IPS-NIHi11 (cell line): Measurements from ENCODE around the gene HTR6.
"Not testable (repeated sequence)": the region's sequence is repeated elsewhere in the genome, so short reads cannot be mapped to it uniquely, and the experiment has no call there.

Source experiments
- DNase-seq: peaks from one replicate; pipeline ENCODE4 v3.0.0; 2012; ENCODE audit warnings: mixed read lengths, low spot score

The HTR6 gene

DNA sequence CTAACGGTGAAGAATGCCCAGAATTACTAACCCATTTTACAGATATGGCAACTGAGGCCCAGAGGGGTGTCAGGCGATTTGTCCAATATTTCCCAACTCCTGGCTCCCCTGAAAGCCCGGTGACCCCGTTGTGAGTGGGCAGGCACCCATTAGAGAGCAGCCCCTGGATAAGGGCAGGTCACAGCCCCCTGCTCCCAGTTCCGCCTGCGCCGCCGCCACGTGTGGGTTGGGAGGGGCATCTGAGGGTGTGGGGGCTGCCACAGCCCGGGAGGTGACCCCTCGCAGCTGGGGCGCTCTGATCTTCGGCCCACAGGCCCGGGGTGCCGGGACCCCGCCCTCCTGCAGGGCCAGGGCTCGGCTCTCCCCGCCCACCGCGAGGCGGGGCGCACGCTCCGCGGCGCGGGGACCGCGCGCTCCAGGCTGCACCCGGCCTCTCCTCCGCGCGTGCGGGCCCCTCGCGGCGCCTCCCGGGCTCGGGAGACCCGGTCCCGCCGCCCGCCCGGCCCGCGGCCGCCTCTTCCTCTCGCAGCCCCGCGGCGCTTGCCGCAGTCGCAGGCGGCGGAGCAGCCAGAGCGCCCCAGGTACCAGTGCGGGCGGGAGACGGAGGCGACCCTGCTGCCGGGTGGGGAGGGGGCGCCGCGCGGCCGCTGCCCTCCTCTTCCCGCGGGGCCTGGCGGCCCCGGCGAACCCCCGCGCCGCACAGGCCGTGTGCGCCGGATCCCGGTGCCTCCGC is at the start of gene HTR6:
HTR6 (plus strand) TSS at position 423 of the 733 bp plus-strand sequence. CDS start 879 bp downstream, outside the sequence.
- DNase-seq: peak; percentile 66

DNA sequence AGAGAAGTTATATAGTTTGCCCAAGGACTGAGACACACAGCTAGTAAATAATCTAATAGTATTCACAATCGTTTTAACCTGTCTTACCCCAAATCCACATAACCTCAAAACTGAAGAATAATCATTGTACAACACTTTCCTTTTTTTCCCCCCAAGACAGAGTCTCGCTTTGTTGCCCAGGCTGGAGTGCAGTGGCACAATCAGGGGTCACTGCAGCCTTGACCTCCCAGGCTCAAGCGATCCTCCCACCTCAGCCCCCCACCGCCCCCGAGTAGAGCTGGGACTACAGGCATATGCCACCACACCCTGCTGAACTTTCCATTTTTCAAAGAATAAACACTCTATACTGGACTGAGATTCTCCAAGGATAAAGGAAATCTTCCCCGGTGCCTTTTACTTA is 49.2 kb upstream of the HTR6 start:
- no peak for DNase-seq

GRCh38 chr1:19616489-19616888 is 48.2 kb upstream of the HTR6 start:
- no peak for DNase-seq

GRCh38 chr1:19617376-19617775 is 47.3 kb upstream of the HTR6 start:
- DNase-seq: no peak

DNA sequence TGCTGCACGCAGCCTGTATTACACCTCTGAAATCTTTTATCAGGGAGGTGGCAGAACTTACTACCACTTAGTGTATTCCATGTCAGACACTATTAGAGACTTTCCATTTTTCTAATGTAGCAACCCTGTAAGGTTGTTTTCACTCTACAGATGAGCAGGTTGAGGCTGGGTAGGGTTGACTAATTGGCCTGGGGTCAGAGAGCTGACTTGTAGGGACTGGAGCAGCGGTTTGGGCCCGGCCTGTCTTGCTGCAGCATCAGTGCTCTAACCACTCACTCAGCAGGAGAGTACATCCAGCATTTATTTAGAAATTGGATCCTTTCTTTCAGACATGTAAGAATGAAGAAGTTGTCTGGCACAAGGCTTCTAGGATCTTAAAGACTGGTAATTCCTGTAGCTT is 46.2 kb upstream of the HTR6 start:
- DNase-seq: no peak

DNA sequence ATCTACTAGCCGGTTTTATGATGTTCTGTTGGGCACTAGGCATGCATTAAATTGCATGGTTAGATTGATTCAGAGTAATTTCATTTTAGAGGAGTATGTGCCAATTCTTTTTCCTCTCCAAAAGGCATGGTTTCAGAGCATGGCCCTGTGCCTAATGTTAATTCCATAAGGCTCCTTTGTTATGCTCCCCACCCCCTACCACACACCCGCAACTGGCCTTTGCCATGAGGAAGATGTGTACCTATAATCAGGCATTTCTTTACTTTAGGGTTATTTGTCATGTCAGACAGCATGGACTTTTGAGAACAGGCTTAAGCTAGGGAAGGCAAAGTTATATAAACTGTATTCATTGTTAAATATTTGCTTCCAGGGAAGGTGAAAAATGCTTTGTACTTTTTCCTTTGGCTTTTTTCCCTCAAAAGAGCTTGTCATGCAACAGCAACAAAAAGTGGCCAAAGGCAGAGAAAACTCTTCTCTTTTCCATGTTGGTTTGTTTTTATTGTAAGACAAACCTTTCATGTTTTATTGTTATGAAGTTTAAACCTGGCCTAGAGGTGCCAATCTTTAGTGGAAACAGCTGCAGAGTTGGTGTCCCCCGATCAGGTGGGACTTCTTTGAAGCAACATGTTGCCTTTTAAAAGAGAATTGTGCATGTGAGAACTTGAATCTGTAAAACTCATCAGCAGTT is 44.8 kb upstream of the HTR6 start:
- peak; percentile 49 for DNase-seq

- DNase-seq: no peak
Measured at GRCh38 chr1:19620786-19621185, 43.9 kb upstream of the HTR6 start.

GRCh38 chr1:19621274-19621950 is 43.3 kb upstream of the HTR6 start:
- DNase-seq: no peak

- DNase-seq: no peak
Measured at GRCh38 chr1:19622204-19622603, 42.5 kb upstream of the HTR6 start.

- no peak for DNase-seq
Measured at GRCh38 chr1:19623523-19623922, 41.2 kb upstream of the HTR6 start.

- no peak for DNase-seq
Measured at GRCh38 chr1:19625291-19625937, 39.3 kb upstream of the HTR6 start.

- no peak for DNase-seq
Measured at GRCh38 chr1:19628879-19629278, 35.8 kb upstream of the HTR6 start.

- no peak for DNase-seq
Measured at GRCh38 chr1:19629357-19629756, 35.3 kb upstream of the HTR6 start.

DNA sequence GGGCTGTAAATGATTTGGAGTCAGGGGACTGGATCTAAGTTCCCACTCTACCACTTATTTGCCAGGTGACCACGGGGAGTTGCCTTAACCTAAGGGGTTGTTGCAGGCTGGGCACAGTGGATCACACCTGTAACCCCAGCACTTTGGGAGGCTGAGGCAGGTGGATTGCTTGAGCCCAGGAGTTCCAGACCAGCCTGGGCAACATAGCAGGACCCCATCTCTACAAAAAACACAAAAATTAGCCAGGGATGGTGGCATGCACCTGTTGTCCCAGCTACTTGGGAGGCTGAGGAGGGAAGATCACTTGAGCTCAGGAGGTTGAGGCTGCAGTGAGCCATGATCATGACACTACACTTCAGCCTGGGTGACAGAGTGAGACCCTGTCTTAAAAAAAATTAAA is 34.5 kb upstream of the HTR6 start:
- not testable (repeated sequence) for DNase-seq

DNA sequence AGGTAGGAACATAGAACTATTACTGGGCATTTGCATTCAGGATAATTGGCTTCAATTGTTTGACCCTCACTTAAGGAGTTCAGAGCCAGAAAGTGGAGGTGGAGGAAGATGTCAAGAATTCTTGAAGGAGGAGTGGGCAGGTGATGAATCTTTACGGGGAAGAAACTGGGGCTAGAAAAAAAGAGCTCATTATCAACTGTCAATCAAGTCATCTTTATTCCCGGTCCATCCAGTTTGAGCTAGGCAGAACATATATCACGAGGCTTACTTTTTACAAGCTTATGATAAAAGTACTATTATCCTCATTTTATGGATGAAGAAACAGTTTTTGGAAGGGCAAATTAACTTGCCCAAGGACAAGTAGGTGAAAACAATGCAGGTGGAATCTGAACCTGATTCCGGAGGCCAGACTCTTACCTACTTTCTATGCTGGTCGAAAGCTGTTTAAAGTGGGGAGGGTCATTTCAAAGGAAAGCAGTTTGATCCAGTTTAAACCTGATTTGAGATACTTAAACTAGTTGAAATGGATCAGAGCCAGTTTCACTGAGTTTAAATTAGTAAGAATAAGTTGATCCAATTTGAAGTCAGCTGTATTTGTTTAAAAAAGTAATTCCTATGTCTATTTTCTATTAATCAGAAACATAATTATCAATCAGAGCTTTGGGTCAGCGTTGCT is 33.8 kb upstream of the HTR6 start:
- no peak for DNase-seq

GRCh38 chr1:19632211-19632610 is 32.5 kb upstream of the HTR6 start:
- no peak for DNase-seq

GRCh38 chr1:19633106-19633505 is 31.6 kb upstream of the HTR6 start:
- no peak for DNase-seq

GRCh38 chr1:19635064-19635463 is 29.6 kb upstream of the HTR6 start:
- not testable (repeated sequence) for DNase-seq

- no peak for DNase-seq
Measured at GRCh38 chr1:19635646-19636045, 29.0 kb upstream of the HTR6 start.

DNA sequence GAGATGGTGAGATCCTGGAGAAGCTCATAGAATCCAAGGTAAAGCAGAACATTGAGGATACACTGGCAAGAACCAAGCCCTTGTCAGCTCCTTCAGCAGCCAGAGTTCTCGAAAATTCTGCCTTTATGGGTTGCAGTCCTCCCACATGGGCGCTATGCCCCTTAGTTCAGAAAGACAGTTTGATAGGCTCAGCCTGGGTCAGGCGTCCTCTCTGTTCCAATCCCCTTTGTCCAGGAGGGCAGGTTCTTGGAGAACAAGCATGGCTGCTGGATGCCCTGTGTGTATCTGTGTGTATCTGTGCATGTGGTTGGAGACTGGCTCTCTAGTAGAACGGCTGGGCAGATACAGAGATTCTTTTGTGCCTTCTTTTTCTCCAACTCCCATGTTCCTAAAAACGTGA is 28.6 kb upstream of the HTR6 start:
- DNase-seq: no peak

- DNase-seq: not testable (repeated sequence)
Measured at GRCh38 chr1:19636749-19637148, 27.9 kb upstream of the HTR6 start.

GRCh38 chr1:19637606-19638005 is 27.1 kb upstream of the HTR6 start:
- no peak for DNase-seq
